KG1 (cell line): ENCODE measurements around the gene ZSCAN26.

Experiments
- DNase-seq: peaks from one replicate; lab custom pipeline; 2025; lab: John Stamatoyannopoulos, UW

Gene ZSCAN26

GRCh38 chr6:28322661-28323060, 55.7 kb downstream of the ZSCAN26 start:
- DNase-seq, result no peak

GRCh38 chr6:28323813-28324424, 57.0 kb downstream of the ZSCAN26 start:
- no peak for DNase-seq

GRCh38 chr6:28326371-28326948, 59.5 kb downstream of the ZSCAN26 start:
- DNase-seq, result no peak
